T-helper 2 cell (primary cell): ENCODE results near the gene STATH.
"Not testable (repeated sequence)": the region's sequence is repeated elsewhere in the genome, so short reads cannot be mapped to it uniquely, and the experiment has no call there.

Experiments
- DNase-seq, 5 experiments: peaks; one replicate each; pipeline versions ENCODE4 v3.0.0 to v3.0.0-alpha.2; 2012 to 2022
- total RNA-seq, 2 donors: gene quantifications; one replicate each; lab custom pipeline; 2026; lab: John Stamatoyannopoulos, UW

The STATH gene
- 0 reads per million in 2 donors for total RNA-seq

- no peak for DNase-seq
These were observed at the start of gene STATH for GRCh38 chr4:69995526-69996016. TSS of gene STATH (plus strand) at chr4:69995966. CDS start at chr4:69998438, 2,472 bp downstream.

GRCh38 chr4:69951602-69952001 lies 44.2 kb upstream of the STATH start:
- no peak for DNase-seq

GRCh38 chr4:69957209-69957608 lies 38.6 kb upstream of the STATH start:
- DNase-seq = no peak

- DNase-seq = no peak
These were observed 30.1 kb upstream of the STATH start, which contains the start of gene CSN2 for GRCh38 chr4:69965628-69966027. TSS of gene CSN2 (minus strand) at chr4:69965728. CDS start at chr4:69960995, 4,733 bp downstream.

GRCh38 chr4:69970071-69970470 lies 25.7 kb upstream of the STATH start:
- no peak for DNase-seq

- DNase-seq = no peak
These were observed 21.1 kb upstream of the STATH start for GRCh38 chr4:69974631-69975030.

GRCh38 chr4:69977582-69977981 lies 18.2 kb upstream of the STATH start:
- no peak for DNase-seq

GRCh38 chr4:69984030-69984443 lies 11.7 kb upstream of the STATH start:
- peak in 1 of 5 experiments; percentile 27 for DNase-seq

GRCh38 chr4:69986663-69987062 lies 9.1 kb upstream of the STATH start:
- no peak for DNase-seq

GRCh38 chr4:69991016-69991415 lies 4.8 kb upstream of the STATH start:
- no peak for DNase-seq

GRCh38 chr4:69994782-69995181 lies 984 bp upstream of the STATH start:
- DNase-seq = no peak

- DNase-seq = peak in 1 of 5 experiments; percentile 52
These were observed 3.7 kb downstream of the STATH start for GRCh38 chr4:69999420-69999819.

- DNase-seq = peak in 1 of 5 experiments; percentile 60
These were observed 4.9 kb downstream of the STATH start for GRCh38 chr4:70000711-70001110.

GRCh38 chr4:70002507-70002906 lies 6.7 kb downstream of the STATH start:
- DNase-seq = no peak

GRCh38 chr4:70008771-70009170 lies 13.0 kb downstream of the STATH start:
- DNase-seq = no peak

- not testable (repeated sequence) for DNase-seq
These were observed 23.2 kb downstream of the STATH start for GRCh38 chr4:70019006-70019405.

GRCh38 chr4:70023218-70023617 lies 27.5 kb downstream of the STATH start:
- no peak for DNase-seq

- no peak for DNase-seq
These were observed 31.2 kb downstream of the STATH start for GRCh38 chr4:70027011-70027410.

- DNase-seq = not testable (repeated sequence)
These were observed 32.4 kb downstream of the STATH start, which contains the start of gene HTN3 for GRCh38 chr4:70028159-70028558. TSS of gene HTN3 (plus strand) at chr4:70028459. CDS start at chr4:70030741, 2,282 bp downstream.

GRCh38 chr4:70037559-70037958 lies 41.8 kb downstream of the STATH start:
- not testable (repeated sequence) for DNase-seq

GRCh38 chr4:70039928-70040327 lies 44.2 kb downstream of the STATH start:
- not testable (repeated sequence) for DNase-seq

GRCh38 chr4:70041652-70042286 lies 46.0 kb downstream of the STATH start:
- no peak for DNase-seq

GRCh38 chr4:70050138-70050537 lies 54.4 kb downstream of the STATH start, which contains the start of gene HTN1:
TSS of gene HTN1 (plus strand) at chr4:70050438. CDS start at chr4:70053077, 2,639 bp downstream.
- not testable (repeated sequence) for DNase-seq
